Prostate gland (tissue), 2 donors: Measurements from ENCODE around the gene WSB1.
A peak's percentile ranks its signal among the peaks of the same experiment; 100 is the strongest.

Experiments used
- CTCF ChIP-seq, 4 experiments: fragments of 200-600 bp in 2 of 4; fragments of 450-650 bp in 2 of 4; sonication (generic) in 2 of 4; IDR thresholded peaks; 1 replicate in 3 of 4; 2 replicates in 1 of 4; pipeline ENCODE4 v1.5.1; 2016 to 2019; ENCODE audit warnings: antibody characterized with exemption in 4 of 4, mild to moderate bottlenecking in 2 of 4, moderate library complexity in 2 of 4
- POLR2A ChIP-seq: fragments of 450-650 bp; IDR thresholded peaks from one replicate; pipeline ENCODE4 v1.6.1; 2016; ENCODE audit warnings: antibody characterized with exemption, mild to moderate bottlenecking
- POLR2AphosphoS5 ChIP-seq: sonication (generic); formaldehyde crosslinking; IDR thresholded peaks from one replicate; pipeline ENCODE4 v1.6.1; 2017; ENCODE audit warnings: antibody characterized with exemption

- no peak for TF ChIP-seq CTCF (IDR thresholded peaks at IDR 0.05)
- no peak for TF ChIP-seq POLR2A
- TF ChIP-seq POLR2AphosphoS5: peak; percentile 78
These were observed 21.4 kb downstream of the WSB1 start for GRCh38 chr17:27315322-27315721.
